ENCODE data around the gene PRLH. TPM values are rescaled to one million over a fixed set of nuclear protein-coding genes. Genes with fewer than 3 reads are reported as not detected.

The PRLH gene
- total RNA-seq, 1 experiment from 2014 or later, result not detected

DNA sequence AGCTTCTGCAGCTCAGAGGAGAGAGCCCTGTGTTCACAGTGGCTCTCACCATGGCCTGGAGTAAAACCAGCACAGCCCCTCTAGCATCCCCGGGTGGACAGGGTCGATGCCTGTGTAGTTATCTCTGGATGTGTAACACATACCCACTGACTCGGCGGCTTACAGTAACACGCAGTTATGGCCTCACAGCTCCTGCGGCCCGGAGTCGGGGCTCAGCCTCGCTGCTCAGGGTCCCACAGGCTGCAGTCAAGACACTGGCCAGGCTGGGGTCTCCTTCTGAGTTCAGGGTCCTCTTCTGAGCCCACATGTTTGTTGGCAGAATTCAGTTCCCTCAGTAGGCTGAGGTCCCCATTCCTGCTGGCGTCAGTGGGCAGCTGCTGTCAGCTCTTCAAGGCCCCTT lies 26.7 kb downstream of the PRLH start:
- Mint-ChIP-seq H3K27me3 (ENCODE audit: low read depth) (no peaks in the 10 kb centered on the region; the same call in 1 of the 2 replicates), H3K9me3 (no peaks in the 10 kb centered on the region), H3K27ac (peak overlapping the region; percentile 27; the same call in 1 of the 2 replicates), H3K4me1 (peaks cover 75% of the 10 kb centered on the region), H3K4me3 (no peak overlapping the region), H3K36me3 (no peaks in the 10 kb centered on the region; the same call in 1 of the 2 replicates)
- no peak for TF ChIP-seq HMGA2 (CRISPR knock-in tag; IDR thresholded peaks at IDR 0.05)
- no peak for TF ChIP-seq ZNF232 (CRISPR knock-in tag; IDR thresholded peaks at IDR 0.05)
- CTCF ChIA-PET, result interaction anchor here (2.2 to 5.5 kb wide), 5 partner anchors 8 to 80 kb away, joined by 8 to 37 read pairs (median 32); no protein-coding TSS in a partner anchor
- no peak for ATAC-seq
- POLR2A ChIA-PET, result interaction anchor here (2.0 kb wide), 1 partner anchor 9 kb away, joined by 8 read pairs; no protein-coding TSS in a partner anchor
- DNase-seq (ENCODE audit: low spot score), result no peak

DNA sequence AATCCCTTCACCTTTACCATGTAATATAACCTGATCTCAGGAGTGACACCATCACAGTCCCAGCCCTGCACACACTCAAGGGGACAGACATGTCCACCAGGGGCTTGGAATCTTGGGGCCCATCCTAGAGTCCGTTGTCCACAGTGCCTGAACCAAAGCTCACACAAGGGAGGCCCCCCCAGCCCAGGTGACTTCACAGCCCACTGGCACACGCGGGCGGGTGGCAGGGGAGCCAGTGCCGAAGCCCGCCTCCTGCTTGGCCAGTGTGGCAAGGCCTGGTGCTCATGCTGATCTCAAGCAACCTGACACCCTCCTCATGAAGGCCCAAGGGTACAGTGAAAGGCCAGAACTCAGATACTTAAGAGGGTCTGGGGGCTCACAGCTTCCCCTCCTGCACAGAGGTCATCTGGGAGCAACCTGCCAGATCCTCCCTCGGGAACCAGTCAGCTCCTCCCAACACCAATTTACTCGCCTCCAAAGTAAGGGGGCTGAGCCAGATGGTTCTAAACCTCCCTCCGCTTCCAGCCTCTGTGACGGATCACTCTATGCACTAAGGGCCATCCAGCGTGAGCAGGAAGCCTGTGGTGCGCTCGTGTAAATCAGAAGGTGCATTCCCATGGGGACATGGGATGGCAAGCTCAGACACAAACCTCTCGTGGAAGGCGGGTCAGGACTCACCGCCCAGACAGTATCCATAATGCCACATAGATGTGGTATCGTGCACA lies 27.4 kb downstream of the PRLH start:
- ChIA-PET CTCF (interaction anchor here (1.4 to 5.5 kb wide), 5 partner anchors 8 to 93 kb away, joined by 5 to 37 read pairs (median 32); no protein-coding TSS in a partner anchor), POLR2A (interaction anchor here (2.0 kb wide), 1 partner anchor 9 kb away, joined by 8 read pairs; no protein-coding TSS in a partner anchor)
- peak overlapping the region; percentile 28; the same call in 1 of the 2 replicates for H3K4me3 Mint-ChIP-seq
- ATAC-seq (no peak; the same call in 1 of the 2 replicates), DNase-seq (ENCODE audit: low spot score) (no peak)
- no peaks in the 10 kb centered on the region; the same call in 1 of the 2 replicates for H3K27me3 Mint-ChIP-seq (ENCODE audit: low read depth)
- TF ChIP-seq SOX15 (CRISPR knock-in tag; IDR thresholded peaks at IDR 0.05) (no peak), FOXJ3 (CRISPR knock-in tag; IDR thresholded peaks at IDR 0.05; ENCODE audit: borderline replicate concordance) (no peak), GABPB1 (CRISPR knock-in tag; IDR thresholded peaks at IDR 0.05) (no peak), NR3C1 (CRISPR knock-in tag; conservative IDR thresholded peaks at IDR 0.05; ENCODE audit: low read depth) (no peak), ZNF121 (CRISPR knock-in tag; IDR thresholded peaks at IDR 0.05) (no peak), ATF1 (CRISPR knock-in tag; IDR thresholded peaks at IDR 0.05) (no peak), CREM (CRISPR knock-in tag; IDR thresholded peaks at IDR 0.05) (no peak)
- TF ChIP-seq, protein P1, sequence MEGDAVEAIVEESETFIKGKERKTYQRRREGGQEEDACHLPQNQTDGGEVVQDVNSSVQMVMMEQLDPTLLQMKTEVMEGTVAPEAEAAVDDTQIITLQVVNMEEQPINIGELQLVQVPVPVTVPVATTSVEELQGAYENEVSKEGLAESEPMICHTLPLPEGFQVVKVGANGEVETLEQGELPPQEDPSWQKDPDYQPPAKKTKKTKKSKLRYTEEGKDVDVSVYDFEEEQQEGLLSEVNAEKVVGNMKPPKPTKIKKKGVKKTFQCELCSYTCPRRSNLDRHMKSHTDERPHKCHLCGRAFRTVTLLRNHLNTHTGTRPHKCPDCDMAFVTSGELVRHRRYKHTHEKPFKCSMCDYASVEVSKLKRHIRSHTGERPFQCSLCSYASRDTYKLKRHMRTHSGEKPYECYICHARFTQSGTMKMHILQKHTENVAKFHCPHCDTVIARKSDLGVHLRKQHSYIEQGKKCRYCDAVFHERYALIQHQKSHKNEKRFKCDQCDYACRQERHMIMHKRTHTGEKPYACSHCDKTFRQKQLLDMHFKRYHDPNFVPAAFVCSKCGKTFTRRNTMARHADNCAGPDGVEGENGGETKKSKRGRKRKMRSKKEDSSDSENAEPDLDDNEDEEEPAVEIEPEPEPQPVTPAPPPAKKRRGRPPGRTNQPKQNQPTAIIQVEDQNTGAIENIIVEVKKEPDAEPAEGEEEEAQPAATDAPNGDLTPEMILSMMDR (IDR thresholded peaks at IDR 0.05), result no peak
- TF ChIP-seq, protein P2, sequence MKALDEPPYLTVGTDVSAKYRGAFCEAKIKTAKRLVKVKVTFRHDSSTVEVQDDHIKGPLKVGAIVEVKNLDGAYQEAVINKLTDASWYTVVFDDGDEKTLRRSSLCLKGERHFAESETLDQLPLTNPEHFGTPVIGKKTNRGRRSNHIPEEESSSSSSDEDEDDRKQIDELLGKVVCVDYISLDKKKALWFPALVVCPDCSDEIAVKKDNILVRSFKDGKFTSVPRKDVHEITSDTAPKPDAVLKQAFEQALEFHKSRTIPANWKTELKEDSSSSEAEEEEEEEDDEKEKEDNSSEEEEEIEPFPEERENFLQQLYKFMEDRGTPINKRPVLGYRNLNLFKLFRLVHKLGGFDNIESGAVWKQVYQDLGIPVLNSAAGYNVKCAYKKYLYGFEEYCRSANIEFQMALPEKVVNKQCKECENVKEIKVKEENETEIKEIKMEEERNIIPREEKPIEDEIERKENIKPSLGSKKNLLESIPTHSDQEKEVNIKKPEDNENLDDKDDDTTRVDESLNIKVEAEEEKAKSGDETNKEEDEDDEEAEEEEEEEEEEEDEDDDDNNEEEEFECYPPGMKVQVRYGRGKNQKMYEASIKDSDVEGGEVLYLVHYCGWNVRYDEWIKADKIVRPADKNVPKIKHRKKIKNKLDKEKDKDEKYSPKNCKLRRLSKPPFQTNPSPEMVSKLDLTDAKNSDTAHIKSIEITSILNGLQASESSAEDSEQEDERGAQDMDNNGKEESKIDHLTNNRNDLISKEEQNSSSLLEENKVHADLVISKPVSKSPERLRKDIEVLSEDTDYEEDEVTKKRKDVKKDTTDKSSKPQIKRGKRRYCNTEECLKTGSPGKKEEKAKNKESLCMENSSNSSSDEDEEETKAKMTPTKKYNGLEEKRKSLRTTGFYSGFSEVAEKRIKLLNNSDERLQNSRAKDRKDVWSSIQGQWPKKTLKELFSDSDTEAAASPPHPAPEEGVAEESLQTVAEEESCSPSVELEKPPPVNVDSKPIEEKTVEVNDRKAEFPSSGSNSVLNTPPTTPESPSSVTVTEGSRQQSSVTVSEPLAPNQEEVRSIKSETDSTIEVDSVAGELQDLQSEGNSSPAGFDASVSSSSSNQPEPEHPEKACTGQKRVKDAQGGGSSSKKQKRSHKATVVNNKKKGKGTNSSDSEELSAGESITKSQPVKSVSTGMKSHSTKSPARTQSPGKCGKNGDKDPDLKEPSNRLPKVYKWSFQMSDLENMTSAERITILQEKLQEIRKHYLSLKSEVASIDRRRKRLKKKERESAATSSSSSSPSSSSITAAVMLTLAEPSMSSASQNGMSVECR (CRISPR knock-in tag; IDR thresholded peaks at IDR 0.05; ENCODE audit: borderline replicate concordance), result no peak
- TF ChIP-seq, protein P3, sequence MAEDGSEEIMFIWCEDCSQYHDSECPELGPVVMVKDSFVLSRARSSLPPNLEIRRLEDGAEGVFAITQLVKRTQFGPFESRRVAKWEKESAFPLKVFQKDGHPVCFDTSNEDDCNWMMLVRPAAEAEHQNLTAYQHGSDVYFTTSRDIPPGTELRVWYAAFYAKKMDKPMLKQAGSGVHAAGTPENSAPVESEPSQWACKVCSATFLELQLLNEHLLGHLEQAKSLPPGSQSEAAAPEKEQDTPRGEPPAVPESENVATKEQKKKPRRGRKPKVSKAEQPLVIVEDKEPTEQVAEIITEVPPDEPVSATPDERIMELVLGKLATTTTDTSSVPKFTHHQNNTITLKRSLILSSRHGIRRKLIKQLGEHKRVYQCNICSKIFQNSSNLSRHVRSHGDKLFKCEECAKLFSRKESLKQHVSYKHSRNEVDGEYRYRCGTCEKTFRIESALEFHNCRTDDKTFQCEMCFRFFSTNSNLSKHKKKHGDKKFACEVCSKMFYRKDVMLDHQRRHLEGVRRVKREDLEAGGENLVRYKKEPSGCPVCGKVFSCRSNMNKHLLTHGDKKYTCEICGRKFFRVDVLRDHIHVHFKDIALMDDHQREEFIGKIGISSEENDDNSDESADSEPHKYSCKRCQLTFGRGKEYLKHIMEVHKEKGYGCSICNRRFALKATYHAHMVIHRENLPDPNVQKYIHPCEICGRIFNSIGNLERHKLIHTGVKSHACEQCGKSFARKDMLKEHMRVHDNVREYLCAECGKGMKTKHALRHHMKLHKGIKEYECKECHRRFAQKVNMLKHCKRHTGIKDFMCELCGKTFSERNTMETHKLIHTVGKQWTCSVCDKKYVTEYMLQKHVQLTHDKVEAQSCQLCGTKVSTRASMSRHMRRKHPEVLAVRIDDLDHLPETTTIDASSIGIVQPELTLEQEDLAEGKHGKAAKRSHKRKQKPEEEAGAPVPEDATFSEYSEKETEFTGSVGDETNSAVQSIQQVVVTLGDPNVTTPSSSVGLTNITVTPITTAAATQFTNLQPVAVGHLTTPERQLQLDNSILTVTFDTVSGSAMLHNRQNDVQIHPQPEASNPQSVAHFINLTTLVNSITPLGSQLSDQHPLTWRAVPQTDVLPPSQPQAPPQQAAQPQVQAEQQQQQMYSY (CRISPR knock-in tag; IDR thresholded peaks at IDR 0.05), result no peak
- TF ChIP-seq, protein P4, sequence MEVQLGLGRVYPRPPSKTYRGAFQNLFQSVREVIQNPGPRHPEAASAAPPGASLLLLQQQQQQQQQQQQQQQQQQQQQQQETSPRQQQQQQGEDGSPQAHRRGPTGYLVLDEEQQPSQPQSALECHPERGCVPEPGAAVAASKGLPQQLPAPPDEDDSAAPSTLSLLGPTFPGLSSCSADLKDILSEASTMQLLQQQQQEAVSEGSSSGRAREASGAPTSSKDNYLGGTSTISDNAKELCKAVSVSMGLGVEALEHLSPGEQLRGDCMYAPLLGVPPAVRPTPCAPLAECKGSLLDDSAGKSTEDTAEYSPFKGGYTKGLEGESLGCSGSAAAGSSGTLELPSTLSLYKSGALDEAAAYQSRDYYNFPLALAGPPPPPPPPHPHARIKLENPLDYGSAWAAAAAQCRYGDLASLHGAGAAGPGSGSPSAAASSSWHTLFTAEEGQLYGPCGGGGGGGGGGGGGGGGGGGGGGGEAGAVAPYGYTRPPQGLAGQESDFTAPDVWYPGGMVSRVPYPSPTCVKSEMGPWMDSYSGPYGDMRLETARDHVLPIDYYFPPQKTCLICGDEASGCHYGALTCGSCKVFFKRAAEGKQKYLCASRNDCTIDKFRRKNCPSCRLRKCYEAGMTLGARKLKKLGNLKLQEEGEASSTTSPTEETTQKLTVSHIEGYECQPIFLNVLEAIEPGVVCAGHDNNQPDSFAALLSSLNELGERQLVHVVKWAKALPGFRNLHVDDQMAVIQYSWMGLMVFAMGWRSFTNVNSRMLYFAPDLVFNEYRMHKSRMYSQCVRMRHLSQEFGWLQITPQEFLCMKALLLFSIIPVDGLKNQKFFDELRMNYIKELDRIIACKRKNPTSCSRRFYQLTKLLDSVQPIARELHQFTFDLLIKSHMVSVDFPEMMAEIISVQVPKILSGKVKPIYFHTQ (CRISPR knock-in tag; IDR thresholded peaks at IDR 0.05), result no peak
- H3K36me3 Mint-ChIP-seq, result no peaks in the 10 kb centered on the region
- peaks cover 76% of the 10 kb centered on the region for H3K4me1 Mint-ChIP-seq
- H3K27ac Mint-ChIP-seq, result peak overlapping the region; percentile 91
- no peaks in the 10 kb centered on the region for H3K9me3 Mint-ChIP-seq
